ENCODE data around the gene CBR3.
"Not testable (repeated sequence)": the region's sequence is repeated elsewhere in the genome, so short reads cannot be mapped to it uniquely, and the experiment has no call there.

The CBR3 gene

DNA sequence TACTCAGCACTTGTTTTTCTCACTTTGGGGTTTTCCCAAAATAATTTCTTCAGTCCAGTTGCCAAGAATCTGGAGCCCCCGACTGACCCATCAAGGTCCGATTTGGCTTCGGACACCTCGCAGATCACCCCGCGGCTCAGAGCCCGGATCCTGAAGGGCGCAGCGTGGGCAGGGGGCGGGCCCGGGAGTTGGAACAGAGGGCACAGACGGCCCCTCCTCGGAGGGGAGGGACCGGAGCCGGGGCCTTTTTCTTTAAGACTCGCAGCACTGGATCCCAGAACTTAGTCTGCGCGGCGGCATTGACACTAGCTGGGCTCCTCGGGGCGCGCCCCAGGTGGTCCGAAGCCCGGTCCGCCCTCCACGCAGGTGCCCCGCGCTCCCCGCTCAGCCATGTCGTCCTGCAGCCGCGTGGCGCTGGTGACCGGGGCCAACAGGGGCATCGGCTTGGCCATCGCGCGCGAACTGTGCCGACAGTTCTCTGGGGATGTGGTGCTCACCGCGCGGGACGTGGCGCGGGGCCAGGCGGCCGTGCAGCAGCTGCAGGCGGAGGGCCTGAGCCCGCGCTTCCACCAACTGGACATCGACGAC, at the start of gene CBR3:
CBR3 (plus strand) TSS at position 277 of the 588 bp plus-strand sequence; CDS start at position 391, 114 bp downstream.
- DNase-seq (ENCODE audit: low spot score), result peak; percentile 61

DNA sequence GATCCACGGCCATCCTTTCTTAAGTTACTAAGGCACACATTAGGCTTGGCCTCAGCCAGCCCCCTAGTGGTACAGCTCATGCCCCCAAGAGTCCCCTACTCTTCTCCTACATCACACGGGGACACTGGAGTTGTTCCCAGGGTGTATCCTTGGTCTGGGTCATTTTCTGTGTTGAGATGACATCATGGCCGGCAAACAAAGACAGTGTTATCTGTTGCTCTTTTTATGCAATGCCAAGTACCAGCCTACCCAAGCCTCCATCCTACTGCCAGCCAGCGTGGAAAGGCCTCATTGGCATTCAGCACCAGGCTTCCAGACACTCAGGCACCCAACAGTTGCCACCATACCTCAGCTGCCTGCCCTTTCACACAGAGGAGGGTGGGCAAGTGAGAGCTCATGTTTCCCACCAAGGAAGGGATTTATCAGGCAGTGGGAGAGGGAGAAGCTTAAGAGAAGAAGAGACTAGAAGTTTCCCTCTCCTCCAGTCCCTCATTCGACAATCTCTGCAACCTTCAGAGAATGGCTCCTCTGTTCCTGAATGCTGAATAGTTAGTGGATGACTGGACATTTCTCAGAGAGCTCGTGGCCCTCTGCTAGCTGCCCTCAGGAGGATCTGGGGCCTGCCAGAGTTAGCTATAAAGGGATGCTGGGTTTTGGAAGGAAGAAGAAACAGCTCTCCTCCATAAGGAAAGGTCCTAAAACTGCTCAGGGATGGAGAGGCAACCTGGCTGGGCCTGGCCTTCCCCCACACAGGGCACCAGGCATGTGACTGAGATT, 47.3 kb upstream of the CBR3 start:
- DNase-seq (ENCODE audit: low spot score), result no peak

DNA sequence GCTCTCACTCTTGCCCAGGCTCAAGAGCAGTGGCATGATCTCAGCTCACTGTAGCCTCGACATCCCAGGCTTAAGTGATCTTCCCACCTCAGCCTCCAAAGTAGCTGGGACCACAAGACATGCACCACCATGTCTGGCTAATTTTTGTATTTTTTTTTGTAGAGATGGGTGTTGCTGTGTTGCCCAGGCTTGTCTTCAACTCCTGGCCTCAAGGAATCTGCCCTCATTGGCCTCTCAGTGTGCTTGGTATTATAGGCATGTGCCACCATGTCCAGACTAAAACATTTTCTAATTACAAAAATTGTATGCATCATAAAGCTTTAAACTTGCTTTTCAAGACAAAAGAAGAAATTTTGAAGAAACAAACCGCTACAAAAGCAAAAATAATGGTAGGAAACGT, 44.9 kb upstream of the CBR3 start:
- DNase-seq (ENCODE audit: low spot score), result no peak

DNA sequence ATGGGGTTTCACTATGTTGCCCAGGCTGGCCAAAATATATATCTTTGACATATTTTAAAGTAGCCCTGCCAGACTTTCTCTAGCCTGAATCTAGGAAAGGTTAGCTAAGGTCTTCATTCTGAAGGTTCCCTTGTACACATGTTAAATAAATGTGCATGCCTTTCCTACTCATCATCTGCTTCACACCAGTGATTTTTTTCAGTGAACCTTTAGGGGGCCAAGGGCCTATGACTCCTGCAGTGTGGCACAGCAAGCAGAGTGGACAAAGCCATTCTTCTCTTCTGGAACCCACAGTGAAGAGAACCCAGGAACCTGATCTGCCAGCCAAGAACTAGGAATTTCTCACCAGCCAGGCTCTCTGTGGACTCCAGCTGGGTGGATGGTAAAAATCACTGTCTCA, 42.2 kb upstream of the CBR3 start:
- DNase-seq (ENCODE audit: low spot score), result no peak

- DNase-seq (ENCODE audit: low spot score), result no peak
Observed at GRCh38 chr21:36093512-36093911, 41.4 kb upstream of the CBR3 start.

- DNase-seq (ENCODE audit: low spot score), result no peak
Observed at GRCh38 chr21:36096398-36097290, 38.2 kb upstream of the CBR3 start.

- no peak for DNase-seq (ENCODE audit: low spot score)
Observed at GRCh38 chr21:36097427-36098181, 37.3 kb upstream of the CBR3 start.

GRCh38 chr21:36098182-36098532, 36.7 kb upstream of the CBR3 start:
- DNase-seq (ENCODE audit: low spot score), result no peak

- no peak for DNase-seq (ENCODE audit: low spot score)
Observed at GRCh38 chr21:36099000-36099399, 35.9 kb upstream of the CBR3 start.

- DNase-seq (ENCODE audit: low spot score), result not testable (repeated sequence)
Observed at GRCh38 chr21:36099695-36100211, 35.1 kb upstream of the CBR3 start.

- no peak for DNase-seq (ENCODE audit: low spot score)
Observed at GRCh38 chr21:36100971-36101641, 33.8 kb upstream of the CBR3 start.

- no peak for DNase-seq (ENCODE audit: low spot score)
Observed at GRCh38 chr21:36103434-36103833, 31.4 kb upstream of the CBR3 start.

DNA sequence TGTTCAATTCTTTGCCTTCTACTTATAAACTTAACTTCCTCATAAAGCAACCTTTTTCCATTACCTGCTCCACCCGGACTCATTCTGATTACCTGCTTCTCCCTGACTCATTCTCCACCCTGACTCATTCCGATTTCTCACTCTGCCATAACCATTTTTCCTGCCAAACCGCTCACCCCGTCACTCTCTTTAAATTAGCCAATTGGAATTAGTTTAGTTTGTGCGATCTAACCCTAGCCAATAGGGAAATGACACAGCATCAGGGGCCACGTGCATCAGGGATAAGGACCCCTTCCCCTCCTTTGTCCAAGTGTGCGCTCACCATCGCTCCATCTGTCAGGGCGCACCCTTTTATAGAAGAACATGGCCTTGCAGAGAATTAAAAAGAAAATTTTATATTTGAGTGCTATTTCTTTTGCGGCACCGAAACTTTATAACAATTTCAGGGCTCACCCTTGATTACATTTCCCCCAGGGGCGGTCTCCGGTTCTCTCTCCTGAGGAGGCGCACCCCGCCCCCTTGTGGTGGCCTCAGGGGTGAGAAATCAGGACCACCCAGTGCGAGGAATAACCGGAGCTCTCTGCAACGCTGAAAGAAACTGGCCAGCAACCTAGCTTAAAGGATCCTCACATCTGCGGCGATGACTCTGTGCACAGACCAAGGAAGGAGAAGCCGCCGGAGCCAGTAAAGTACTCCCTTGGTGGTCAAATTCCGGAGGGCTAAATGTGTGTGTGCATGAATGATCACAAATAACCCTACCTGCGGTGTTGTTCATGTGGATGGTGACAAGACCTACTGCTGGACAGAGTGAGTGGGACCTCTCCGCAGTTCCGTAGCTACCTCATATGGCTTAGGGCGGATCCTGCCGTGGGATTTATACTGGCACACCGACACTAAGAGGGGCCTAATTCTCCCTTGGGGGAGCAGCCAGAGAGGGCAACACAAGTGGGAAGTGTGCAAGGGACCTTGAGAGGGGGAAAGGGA, 30.3 kb upstream of the CBR3 start:
- peak; percentile 17 for DNase-seq (ENCODE audit: low spot score)

DNA sequence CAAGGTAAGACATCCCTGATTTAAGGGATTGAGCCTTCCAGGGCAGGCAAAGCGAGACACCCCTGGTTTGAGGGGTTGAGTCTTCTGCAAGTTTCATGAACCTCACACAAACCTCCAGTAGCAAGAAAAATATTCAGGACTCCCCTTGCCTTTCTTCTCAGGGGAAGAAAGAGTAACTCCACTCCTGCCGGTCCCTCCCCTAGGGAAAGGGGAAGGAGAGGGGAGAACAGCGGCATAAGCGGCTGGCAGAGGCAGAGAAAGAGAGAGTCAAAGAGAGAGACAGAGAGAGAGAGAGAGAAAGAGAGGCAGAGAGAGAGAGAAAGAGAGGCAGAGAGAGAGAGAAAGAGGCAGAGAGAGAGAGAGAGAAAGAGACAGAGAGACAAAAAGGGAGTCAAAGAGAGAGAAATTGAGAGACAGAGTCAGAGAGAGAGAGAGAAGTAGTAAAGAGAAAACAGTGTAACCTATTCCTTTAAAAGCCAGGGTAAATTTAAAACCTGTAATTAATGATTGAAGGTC, 29.5 kb upstream of the CBR3 start:
- no peak for DNase-seq (ENCODE audit: low spot score)

DNA sequence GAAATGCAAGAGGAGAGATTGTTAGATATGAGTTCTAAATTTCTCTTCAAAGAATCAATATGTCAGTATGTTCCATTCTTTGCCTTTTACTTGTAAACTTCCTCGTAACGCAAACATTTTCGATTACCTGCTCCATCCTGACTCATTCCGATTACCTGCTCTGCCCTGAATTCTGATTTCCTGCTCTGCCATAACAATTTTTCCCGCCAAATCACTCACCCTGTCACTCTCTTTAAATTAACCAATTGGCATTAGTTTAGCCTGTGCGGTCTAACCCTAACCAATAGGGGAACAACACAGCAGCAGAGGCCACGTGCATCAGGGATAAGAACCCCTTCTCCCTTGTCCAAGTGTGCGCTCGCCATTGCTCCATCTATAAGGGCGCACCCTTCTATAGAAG, 25.0 kb upstream of the CBR3 start:
- no peak for DNase-seq (ENCODE audit: low spot score)

- no peak for DNase-seq (ENCODE audit: low spot score)
Observed at GRCh38 chr21:36111238-36111637, 23.6 kb upstream of the CBR3 start.

DNA sequence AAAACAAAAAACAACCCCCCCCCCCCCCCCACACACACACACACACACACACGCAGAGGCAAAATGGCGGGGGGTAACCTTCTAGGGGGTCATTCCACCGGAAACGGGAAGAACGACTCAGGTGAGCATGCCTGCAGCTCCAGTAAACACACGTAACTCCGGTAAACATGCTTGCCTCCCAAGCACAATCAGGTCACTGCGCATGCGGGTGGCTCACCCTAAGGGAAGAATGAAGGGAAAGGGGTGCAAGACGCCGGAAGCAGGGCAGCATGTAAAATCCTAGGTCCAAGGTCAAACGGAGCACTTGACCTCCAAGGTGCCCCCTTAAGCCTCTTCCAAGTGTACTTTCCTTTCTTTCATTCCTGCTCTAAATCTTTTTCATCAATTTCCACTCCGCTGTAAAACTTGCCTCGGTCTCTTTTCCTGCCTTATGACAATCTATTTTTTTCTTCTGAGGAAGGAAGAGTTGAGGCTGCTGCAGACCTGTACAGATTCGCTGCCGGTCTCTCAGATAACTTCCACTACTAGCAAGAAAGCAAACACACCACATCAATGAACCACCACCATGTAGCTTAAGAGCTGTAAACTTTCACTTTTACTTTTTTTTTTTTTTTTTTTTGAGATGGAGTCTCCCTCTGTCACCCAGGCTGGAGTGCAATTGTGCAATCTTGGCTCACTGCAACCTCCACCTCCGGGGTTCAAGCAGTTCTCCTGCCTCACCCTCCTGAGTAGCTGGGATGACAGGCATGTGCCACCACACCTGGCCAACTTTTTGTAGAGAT, 21.0 kb upstream of the CBR3 start:
- DNase-seq (ENCODE audit: low spot score), result no peak

DNA sequence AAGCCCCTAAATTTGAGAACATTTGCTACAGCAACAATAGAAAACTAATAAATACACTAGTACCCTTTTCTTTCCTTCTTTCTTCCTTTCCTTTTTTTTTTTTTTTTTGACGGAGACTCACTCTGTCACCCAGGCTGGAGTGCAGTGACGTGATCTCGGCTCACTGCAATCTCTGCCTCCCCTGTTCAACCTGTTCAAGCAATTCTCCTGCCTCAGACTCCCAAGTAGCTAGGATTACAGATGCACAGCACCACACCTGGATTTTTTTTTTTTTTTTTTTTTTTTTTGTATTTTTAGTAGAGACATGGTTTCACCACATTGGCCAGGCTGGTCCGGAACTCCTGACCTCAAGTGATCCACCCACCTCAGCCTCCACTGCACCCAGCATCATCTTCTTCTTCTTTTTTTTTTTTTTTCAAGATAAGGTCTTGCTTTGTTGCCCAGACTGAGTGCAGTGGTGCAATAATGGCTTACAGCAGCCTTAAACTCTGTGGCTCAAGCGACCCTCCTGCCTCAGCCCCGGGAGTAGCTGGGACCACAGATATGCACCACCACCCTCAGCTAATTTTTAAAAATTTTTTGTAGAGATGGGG, 19.6 kb upstream of the CBR3 start:
- DNase-seq (ENCODE audit: low spot score), result no peak

DNA sequence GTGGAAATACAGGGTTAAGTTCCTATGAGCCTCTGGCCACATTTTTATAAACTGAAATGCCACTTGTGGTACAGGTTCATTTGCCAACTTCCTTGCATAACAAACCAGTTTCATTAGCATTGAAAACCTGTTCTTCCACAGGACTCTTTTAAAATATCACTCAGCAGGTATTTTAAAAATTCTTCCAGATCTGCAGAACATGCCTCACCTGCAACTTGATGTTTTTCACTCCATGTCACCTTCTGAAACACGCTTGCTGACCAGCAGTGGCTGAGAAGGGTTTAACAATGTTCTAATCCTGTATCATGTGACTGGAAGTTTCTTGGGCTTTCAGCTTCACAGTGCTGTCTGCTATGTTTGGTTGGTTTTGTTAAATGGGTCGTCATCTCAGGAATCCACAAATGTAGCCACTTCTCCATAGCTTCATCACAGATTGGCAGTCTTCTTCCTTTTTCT, 17.6 kb upstream of the CBR3 start:
- DNase-seq (ENCODE audit: low spot score), result no peak
